GM21526 (cell line): ENCODE results near the gene EOGT.
A peak's percentile ranks its signal among the peaks of the same experiment; 100 is the strongest.

Experiments
- ATAC-seq: cut with Tn5 transposase; IDR thresholded peaks from one replicate; pipeline ENCODE4 v1.9.1; 2021; ENCODE audit warnings: moderate library complexity; ENCODE audit not compliant: unreplicated experiment, low FRiP score

EOGT gene

DNA sequence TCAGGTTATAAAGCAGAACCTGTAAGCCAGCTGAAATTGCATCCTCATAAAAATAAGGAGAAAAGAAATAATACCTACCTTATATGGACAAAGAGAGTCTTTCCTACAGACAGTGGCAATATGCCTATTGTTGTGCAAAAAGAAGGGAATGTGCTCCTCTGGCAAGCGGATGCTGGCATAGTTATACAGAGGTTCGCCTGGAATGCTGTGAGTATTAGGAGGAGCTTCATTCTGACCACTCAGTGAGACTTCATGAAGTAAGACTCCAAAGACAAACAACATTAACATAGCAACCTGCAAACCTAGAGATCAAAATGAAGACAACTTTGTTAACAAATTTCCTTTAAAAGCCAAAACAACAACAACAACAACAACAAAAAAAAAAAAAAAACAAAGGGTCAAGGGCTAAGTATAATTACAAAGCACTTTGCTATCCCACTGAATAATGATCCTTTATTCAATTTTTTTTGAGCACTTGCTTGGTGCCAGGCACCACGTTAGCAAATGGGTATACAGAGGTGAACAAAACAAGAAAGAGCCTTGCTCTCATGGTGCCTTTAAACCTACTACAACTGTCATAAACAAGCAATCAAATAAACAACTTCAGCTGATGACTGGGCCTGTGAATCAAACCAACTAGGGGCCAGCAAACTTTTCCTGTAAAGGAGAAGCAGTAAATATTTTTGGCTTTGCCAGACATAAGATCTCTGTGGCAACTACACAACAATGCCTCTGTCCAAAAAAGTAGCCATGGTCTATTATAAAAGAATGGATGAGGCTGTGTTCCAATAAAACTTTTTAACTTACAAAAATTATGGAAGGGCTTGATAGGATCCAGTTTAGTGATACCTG, 3.7 kb downstream of the EOGT start:
- ATAC-seq: no peak

DNA sequence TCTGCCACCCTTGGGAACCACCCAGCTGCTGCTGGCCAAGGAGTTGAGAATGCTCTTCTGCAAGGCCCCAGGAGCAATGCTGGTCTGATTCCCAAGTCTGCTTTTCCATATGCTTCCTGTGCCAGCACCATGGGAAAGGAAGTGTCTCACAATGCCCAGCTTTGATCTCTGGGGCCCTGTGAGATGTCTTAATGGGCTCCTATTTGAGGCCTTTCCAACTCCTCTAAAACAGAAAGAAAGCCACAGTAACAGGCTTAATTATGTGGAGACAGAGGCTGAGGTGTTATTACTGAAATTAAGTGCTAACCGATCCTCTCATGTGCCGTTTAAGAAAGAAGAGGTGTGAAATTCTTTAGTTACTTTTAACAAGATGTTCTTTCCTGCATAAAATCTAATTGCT, 4.5 kb downstream of the EOGT start:
- no peak for ATAC-seq

DNA sequence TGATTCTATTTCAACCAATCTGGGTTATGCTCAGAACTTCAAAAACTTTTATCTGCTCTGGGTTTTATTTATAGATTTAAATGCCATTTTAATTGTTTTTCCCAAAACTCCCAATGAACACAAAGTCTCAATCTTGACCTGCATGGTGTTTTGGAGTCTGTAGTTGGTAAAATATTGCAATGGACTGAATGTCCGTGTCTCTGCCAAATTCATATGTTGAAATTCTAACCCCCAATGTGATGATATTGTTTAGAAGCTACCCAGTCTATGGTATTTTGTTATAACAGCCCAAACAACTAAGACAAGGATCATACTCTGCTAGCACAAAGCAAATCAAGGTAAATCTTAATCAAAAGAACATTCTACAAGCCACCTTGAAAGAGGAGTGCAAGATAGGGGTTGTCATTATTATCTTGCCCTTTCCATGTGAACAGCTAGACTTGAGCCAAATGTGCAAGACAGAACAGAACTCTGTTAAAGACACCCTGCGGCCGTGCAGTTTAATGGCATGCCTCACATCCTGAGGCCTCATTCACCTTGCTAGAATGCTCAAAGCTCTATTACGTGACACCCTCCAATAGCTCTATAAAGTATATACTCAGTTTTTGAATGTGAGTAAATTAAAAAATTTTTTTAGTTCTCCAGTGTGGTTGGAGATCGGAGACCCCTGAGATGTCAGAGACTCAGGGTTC, 7.5 kb downstream of the EOGT start:
- ATAC-seq: no peak

DNA sequence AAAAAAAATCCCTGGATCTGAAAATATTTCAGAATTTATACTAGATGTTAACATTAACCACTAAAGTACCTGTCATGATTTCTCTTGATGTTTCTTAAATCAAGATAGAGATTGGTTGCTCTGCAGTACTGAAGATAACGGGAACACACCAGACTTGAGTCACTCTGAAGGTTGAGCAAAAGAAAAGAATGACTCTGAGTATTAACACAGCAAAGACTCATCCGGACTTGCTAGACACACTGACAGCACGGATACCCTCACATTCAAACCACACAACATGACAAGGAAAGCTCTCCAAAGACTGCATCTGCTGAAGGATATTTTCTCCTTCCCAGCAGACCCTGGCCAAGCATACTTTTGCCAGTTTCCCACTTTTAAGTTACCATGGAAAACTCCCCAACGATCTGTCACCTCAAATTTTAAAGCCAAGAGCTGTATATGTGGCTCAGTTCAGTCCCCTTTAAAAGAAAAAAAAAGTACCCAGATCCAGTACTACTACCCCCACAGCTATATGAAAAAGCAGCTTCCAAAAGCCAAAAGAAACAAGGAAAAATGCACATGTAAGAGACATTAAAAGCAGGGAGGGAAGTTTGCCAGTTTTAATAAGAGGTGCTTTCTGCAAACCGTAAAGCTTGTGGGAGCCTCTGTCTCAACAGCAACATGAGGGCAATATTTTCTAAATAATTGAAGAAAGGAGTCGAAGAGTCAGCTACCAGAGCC, 8.3 kb downstream of the EOGT start:
- no peak for ATAC-seq

DNA sequence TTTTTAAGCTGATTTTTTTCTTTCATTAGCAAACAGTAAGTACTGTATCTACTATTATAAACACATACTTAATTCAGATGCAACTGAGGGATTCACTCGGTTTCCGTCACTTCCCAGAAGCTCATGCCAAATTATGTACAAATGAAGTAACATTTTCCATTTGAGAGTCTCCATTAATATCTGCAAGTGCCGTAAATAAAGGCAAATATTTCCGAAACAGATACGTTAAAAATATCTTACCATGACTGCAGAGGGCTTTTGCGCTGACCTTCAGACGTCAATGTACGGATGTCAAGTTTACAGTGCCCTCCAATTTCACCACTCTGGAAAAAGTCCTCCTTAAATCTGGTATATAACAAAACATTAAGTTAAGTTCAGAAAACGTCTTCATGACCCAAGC, 9.3 kb downstream of the EOGT start:
- ATAC-seq: no peak

DNA sequence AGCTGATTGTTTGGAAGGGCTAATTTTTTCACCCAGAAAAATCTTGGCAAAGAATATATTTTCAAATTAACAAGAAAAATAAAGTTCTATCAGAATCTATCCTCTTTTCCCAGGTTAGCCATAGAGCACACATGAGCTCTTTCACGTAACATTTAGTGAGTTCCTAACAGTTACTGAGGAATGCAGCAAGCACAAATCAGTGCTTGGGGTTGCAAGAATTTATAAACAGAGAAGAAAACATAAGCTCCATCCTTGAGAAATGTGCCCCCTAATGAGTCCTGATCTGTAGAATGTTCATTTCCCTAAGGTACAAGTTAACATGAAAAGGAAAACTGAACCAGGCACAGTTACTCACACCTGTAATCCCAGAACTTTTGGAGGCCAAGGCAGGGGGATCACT, 13.9 kb downstream of the EOGT start:
- ATAC-seq: no peak

DNA sequence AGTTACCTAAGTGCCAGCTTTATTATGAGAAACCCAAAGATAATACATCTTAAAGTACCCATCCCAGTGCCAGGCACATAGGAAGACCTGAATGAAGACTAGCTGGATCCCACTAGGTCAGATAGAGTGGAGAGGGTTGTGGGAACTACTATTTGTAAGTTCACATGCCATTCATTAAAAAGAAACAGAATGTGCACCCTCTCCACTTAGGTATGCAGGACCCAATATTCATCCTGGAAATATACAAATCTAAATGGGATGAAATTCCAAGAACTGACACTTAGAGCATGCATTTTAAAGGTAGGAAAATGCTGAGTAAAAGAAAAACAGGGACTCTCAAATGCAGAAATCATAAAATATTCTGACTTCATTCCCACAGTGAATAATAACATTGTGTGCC, 14.3 kb downstream of the EOGT start:
- no peak for ATAC-seq

DNA sequence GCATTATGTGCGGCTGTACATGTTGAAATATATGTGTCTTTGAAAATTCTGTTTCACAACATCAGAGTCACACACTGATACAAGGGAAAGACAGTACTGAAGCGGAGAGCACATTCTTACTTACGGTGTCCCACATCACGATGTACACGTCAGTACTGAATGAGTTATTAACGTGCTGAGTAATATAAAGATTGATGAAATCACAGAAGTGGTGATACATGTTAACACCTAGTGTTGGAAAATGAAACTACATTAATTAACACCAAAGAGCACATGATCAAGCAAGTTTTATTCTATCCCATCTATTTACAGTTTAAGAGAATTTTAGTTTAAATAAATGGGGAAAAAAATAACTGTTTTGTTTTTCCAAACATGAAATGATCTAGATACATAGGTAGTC, 15.6 kb downstream of the EOGT start:
- no peak for ATAC-seq

DNA sequence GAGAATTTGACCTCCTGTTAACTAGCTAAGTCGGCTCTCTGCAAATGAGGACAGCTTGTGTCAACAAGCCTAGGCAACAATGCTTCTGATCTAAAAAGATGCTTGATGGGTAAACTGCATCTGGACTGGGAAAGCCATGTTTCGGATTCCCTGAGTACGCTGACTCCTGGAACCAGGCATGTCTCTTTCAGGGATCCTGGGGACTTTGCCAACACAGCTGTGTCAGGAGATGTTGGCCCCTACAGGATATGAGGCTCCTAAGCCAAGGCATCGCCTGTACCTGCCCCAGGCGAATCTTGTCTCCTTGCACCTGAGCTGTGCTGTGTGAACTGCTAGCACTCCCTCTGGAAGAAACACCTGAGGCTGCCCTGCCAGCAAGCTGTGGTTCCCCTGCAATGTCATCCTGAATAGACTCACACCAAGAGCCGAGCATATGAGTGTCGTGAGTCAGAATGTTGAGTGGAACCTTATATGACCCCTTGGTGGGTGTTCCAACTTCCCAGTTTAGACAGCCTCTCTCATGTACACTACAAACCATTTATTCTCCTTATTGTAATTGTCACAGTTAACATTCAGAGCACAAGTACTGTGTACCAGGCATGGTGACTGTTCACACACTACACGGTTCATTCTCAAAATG, 17.0 kb downstream of the EOGT start:
- ATAC-seq: no peak

DNA sequence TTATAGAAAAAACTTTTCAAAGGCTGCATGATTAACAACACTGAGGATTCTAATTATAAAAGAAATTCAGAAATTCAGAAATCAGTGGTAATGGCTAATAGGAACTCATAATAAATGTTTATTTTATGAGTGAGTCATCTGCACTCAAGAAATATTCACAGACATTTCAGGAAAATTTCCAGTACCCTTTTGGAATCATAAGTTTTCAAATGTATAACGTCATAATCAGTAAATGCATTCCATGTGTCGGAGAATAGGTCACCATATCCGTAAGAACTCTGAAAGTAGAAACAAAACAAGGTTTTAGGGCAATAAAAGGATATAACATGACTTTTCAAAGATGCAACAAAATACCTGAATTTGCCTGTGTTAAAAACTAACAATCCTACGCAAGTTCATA, 24.7 kb downstream of the EOGT start:
- no peak for ATAC-seq

DNA sequence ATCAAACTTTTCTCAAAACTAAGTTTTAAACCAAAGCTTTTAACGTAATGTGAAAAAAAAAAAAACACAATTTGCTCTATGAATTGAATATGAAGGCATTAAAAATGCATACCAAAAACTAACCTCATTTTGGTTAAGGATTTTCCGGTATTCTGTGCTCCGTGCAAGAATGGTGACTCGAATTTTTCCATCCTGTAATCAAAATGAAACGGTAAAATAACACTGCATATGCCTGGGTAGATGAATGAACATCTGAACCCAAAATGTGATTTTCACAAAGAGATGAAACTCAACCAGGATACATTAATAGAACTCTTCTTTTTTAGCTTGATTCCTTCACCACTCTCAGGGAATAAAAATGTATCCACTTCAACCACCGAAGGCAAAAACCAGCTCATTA, 26.2 kb downstream of the EOGT start:
- no peak for ATAC-seq

DNA sequence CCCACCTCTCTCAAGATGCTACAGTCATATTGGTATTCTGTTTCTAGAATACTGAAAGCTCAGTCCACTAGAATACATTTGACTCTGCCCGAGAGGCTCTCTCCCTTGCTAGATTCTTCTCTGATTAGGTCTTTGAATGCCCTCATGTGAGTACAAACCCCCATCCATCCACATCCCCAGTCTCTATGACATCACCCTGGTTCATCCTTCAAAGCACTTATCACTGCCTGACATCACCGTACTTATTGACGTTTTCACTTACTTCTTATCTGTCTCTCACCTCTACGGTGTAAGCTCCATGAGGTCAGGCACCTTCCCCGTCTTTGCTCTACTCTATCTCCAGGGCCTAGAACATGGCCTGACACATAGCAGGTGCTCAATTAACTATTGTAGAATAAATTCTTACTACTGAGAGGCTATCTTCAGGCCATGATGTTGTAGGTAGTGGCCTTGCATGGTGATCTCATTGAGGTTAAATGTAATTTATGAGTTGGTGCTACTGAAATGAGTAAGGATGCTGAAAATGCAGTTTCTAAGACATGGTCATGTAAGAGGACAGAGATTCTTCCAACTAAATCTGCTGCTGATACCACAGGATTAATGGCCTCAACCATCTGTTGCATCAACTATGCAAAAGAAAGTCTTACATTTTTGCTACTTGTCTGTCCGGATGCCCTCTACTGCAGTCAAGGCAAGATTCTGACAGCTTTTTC, 26.8 kb downstream of the EOGT start:
- no peak for ATAC-seq

DNA sequence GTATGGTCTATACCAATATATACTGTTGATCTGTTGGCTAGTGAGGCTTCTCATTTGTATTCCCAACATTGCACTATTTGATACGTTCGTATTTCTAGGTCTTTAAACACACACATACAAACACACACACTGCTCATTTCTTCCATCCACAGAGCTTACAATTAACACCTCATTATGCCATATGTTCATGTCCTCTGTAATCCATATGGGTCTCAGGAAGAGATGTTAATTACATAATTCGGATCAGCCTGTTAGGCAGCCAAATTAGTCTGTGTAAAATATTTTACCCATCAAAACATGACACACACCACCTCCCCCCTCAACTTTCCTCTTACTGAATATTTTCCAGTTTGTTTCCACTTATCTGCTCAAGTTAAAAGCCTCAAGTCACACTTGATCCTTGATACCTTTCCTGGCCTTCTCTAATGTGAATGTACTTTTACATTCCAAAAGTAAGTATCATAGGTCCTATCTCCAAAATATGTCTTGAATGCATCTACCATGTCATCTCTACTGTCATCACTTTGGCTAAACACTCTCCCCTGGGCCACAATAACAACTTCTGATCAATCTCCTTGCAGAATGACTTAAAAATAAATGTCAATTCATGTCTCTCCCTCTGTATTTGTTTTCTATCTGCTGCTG, 28.2 kb downstream of the EOGT start:
- ATAC-seq: no peak

DNA sequence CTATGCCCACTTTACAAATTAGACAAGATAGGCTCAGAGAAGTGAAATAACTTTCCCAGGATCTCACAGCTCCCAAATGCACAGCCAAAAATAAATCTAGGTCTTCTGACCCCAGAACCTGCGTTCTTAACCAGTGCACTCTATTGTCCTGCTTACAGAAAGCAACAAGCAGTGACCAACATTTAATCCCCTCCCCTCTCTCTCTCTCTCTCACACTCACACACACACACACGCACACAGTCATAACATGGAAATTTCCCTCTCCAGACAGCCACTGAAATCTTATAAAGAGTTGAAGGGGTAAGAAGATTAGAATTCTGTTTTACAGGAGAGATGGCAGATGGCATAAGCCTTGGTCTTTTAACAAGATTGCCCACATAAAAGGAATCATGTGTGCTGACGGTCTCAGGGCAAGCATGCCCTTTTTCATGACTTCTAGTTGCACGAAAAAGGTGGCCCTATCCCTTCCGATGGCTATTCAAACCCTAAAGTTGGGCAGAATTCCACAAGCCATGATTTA, 29.4 kb downstream of the EOGT start:
- ATAC-seq: no peak

DNA sequence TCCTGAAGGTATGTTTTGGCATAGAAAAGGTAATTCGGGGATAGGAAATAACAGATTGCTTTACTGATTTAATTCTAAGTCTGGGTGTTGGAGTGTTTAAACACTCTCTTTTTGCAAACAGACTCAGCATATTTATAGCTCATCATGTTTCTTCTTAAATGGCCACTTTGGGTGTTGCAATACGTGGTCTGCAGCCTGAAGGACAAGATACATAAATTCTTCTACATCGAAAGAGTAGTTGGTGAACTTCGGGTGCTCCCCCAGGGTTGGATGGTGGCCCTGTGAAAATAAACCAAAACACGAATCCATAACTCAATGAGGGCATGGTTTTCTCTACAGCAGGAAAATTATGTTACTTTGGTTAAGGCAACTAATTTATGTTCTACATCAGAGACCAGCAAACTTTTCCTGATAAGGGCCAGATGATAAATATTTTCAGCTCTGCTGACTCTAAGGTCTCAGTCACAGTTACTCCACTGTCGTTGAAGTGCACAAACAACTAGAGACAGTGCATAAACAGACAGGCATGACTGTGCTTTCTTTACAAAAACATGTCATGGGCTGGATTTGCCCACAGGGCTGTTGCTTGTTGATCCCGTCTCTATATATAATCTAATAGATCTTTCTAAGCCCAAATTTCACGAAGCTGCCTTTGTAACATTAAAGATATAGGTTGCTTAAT, 35.9 kb downstream of the EOGT start:
- no peak for ATAC-seq

DNA sequence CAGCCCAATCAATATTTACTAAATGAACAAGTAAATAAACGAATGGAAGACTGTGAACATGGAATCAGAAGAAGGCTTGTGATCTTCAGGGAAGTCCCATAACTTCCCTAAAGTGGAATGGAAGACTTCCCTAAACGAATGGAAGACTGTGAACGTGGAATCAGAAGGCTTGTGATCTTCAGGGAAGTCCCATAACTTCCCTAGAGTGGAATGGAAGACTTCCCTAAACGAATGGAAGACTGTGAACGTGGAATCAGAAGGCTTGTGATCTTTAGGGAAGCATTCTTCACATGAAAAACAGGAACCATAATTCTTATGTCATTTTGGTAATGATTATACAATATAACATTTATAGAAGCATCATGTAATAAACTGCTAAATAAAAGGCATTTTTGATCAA, 38.8 kb downstream of the EOGT start:
- no peak for ATAC-seq

DNA sequence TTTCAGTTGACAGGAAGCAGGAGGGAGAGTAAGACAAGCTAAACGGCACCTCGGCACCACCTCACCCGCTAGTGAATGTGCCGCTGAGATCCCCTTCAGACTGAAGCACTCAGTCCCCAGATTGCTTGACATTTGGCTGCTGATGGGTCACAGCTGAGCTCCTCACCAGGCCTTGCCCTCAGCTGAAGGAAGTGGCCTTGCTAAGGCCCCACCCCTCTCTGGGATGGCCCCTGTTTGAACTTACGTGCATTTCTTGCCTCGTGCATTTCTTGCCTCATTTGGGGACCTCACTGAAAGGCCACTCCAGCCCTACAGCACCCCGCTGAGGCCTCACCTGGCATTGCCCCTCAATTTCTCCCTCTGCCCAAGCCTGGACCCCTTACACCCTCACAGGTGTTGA, 39.8 kb downstream of the EOGT start:
- ATAC-seq: no peak

DNA sequence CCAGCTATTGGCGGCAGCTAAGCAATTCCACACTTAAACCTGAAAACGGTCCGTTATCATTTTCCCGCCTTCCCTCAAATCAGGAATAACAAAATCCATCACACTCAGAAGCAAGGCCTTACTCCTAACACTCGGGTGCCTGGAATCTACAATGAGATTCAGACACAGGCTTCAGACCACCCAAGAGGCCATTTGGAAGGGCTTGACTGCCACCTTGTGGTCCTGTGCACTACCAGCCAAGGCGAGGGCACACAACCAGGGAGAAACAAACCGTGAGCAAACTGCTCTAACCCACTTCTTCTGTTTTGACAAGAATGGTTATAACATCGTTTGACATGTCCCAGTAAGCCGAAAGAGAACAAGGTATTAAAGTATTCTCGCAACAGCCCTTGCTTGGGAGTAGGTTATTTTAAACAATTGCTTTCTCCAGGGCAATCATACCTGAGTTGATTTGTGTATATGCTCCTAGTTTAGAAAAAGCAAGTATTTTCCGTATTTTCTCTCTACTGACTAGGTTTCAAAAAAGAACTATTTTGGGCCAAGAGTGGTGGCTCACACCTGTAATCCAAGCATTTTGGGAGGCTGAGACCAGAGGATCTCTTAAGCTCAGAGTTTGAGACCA, 41.0 kb downstream of the EOGT start:
- ATAC-seq: peak; percentile 79

DNA sequence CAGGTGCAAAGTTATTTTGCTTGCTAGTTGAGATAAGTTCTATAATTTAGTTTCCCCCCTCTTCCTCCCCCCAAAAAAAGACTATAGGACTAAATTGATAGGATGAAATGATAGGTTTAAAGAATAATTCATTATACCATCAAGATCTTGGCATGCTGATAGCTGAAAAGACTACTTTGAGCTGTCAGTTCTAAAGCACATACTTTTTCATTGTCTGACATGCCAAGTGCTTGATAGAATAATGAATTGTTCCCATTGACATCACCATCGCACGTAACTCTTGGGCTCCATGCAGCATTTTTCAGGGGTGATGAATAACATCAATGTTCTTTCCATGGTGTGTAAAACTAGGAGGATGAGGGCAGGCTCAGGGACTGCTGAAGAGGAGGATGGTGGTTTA, 48.8 kb downstream of the EOGT start:
- ATAC-seq: no peak
